A673 (cell line): Measurements from ENCODE around the gene MAP3K6. TPM values are rescaled to one million over a fixed set of nuclear protein-coding genes. Genes with fewer than 3 reads are reported as not detected.

Experiments
- BruUV-seq: library from RNA; stranded (reverse); fragments of 400-500 nt; replicated peaks from 2 replicates; lab custom pipeline; 2021; lab: Mats Ljungman, UMichigan
- CTCF ChIA-PET: fragments of 300-600 bp; sonication (Branson Sonifier 250); formaldehyde crosslinking; loops from one replicate; lab custom pipeline; 2022; ENCODE audit warnings: antibody characterized with exemption; lab: Charles Lee
- POLR2A ChIA-PET: fragments of 300-600 bp; sonication (Branson Sonifier 250); formaldehyde crosslinking; loops from one replicate; lab custom pipeline; 2022; ENCODE audit warnings: antibody characterized with exemption; ENCODE audit not compliant: low non-redundant PET; lab: Charles Lee
- DNase-seq: peaks from one replicate; pipeline ENCODE4 v3.0.0-alpha.2; 2015; ENCODE audit warnings: low spot score
- H3K27ac ChIP-seq: fragments of 200-600 bp; sonication (generic); 2 replicates; pipeline ENCODE4 v1.5.1; 2016; ENCODE audit warnings: mixed run types, low read depth, mild to moderate bottlenecking, mixed read lengths, antibody characterized with exemption, low read length; ENCODE audit not compliant: poor library complexity, severe bottlenecking
- H3K27me3 ChIP-seq: fragments of 200-600 bp; sonication (generic); replicated peaks from 2 replicates; pipeline ENCODE4 v1.6.1; 2017; ENCODE audit warnings: mixed run types, low read depth, mild to moderate bottlenecking, mixed read lengths, antibody characterized with exemption, low read length; ENCODE audit not compliant: insufficient read depth, poor library complexity
- H3K36me3 ChIP-seq: fragments of 200-600 bp; sonication (generic); 2 replicates; pipeline ENCODE4 v1.6.1; 2016; ENCODE audit warnings: mixed run types, mild to moderate bottlenecking, mixed read lengths, antibody characterized with exemption, low read length; ENCODE audit not compliant: insufficient read depth, poor library complexity, severe bottlenecking
- H3K4me1 ChIP-seq: fragments of 200-600 bp; sonication (generic); 2 replicates; pipeline ENCODE4 v1.6.1; 2017; ENCODE audit warnings: mixed run types, mild to moderate bottlenecking, mixed read lengths, antibody characterized with exemption, low read length; ENCODE audit not compliant: insufficient read depth, poor library complexity, severe bottlenecking
- H3K4me3 ChIP-seq: fragments of 200-600 bp; sonication (generic); 2 replicates; pipeline ENCODE4 v1.5.1; 2016; ENCODE audit warnings: low read depth, mixed run types, mild to moderate bottlenecking, mixed read lengths, low read length; ENCODE audit not compliant: poor library complexity, severe bottlenecking
- H3K9me3 ChIP-seq: fragments of 200-600 bp; sonication (generic); 2 replicates; pipeline ENCODE4 v1.6.1; 2016; ENCODE audit warnings: mixed run types, low read depth, mild to moderate bottlenecking, mixed read lengths, antibody characterized with exemption, low read length; ENCODE audit not compliant: poor library complexity, severe bottlenecking
- EZH2 ChIP-seq: fragments of 200-600 bp; sonication (generic); IDR thresholded peaks from 2 replicates; pipeline ENCODE4 v1.6.1; 2017; ENCODE audit warnings: borderline replicate concordance, low read depth, mild to moderate bottlenecking, mixed read lengths, antibody characterized with exemption, low read length; ENCODE audit not compliant: poor library complexity, severe bottlenecking
- intact Hi-C: fragments of 100-400 bp; cut with micrococcal nuclease; formaldehyde crosslinking; loops from one replicate; pipeline ENCODE4 v1.10.0; 2022; ENCODE audit not compliant: unreplicated experiment
- total RNA-seq: library from RNA; stranded (reverse); gene quantifications from 2 replicates; pipeline ENCODE4 v1.2.3, GENCODE V29; 2021
- TF ChIP-seq, protein P1 (sequence below): fragments of 300-800, 200-600 bp; sonication (generic); conservative IDR thresholded peaks from 2 replicates; pipeline ENCODE4 v1.5.1; 2017; ENCODE audit warnings: low read depth, mild to moderate bottlenecking, antibody characterized with exemption, low read length, moderate library complexity, mixed read lengths

MAP3K6 gene
- total RNA-seq, 1 experiment from 2014 or later: 2.4 TPM

DNA sequence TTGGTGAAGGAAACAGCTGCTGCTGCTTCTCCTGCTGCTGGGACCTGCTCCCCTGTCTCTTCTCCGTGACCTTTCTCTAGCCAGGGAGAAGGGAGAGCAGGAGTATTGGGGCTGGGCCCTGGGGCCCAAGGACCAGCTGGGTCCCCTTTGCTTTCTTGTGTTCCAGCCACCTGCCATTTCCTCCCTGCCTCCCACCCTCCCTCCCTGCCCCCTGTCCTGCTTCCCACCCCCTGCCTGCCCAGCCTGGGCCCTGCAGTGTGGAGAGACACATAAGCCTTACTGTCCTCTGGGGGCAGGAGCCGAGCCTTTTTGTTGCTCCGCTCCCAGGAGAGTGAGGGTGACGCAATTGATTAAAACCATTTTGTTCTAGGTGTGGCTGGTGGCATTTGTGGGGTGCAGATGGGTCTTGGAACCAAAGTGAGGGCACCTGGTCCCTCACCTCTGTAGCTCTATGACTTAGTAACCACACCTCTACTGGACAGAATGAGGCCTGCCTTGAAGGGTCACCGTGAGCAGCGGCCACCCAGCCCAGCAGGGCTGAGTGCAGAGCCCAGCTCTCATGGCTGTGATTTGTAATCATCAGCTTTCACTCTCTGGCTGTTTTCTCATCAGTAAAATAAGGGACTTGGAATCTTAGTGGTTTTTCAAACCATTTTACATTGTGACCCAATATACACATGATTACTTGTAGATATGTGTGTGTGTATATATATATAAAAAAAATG is 58.7 kb downstream of the MAP3K6 start:
- no peak for DNase-seq
- Histone ChIP-seq H3K36me3 (no peaks in the 10 kb centered on the region), H3K27ac (no peak overlapping the region), H3K9me3 (no peaks in the 10 kb centered on the region), H3K4me3 (no peak overlapping the region), H3K27me3 (no peaks in the 10 kb centered on the region), H3K4me1 (no peaks in the 10 kb centered on the region)
- TF ChIP-seq, protein P1, sequence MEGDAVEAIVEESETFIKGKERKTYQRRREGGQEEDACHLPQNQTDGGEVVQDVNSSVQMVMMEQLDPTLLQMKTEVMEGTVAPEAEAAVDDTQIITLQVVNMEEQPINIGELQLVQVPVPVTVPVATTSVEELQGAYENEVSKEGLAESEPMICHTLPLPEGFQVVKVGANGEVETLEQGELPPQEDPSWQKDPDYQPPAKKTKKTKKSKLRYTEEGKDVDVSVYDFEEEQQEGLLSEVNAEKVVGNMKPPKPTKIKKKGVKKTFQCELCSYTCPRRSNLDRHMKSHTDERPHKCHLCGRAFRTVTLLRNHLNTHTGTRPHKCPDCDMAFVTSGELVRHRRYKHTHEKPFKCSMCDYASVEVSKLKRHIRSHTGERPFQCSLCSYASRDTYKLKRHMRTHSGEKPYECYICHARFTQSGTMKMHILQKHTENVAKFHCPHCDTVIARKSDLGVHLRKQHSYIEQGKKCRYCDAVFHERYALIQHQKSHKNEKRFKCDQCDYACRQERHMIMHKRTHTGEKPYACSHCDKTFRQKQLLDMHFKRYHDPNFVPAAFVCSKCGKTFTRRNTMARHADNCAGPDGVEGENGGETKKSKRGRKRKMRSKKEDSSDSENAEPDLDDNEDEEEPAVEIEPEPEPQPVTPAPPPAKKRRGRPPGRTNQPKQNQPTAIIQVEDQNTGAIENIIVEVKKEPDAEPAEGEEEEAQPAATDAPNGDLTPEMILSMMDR: no peak
- TF ChIP-seq EZH2: no peak
- POLR2A ChIA-PET: interaction anchor here (0.6 kb wide), 1 partner anchor 66 kb away, joined by 16 read pairs; the partner anchor contains the start of gene FCN3
- CTCF ChIA-PET: interaction anchor here (0.8 kb wide), 1 partner anchor 12 kb away, joined by 3 read pairs; no protein-coding TSS in a partner anchor
- intact Hi-C loops: no loop called here
- no TSS peak for BruUV-seq

DNA sequence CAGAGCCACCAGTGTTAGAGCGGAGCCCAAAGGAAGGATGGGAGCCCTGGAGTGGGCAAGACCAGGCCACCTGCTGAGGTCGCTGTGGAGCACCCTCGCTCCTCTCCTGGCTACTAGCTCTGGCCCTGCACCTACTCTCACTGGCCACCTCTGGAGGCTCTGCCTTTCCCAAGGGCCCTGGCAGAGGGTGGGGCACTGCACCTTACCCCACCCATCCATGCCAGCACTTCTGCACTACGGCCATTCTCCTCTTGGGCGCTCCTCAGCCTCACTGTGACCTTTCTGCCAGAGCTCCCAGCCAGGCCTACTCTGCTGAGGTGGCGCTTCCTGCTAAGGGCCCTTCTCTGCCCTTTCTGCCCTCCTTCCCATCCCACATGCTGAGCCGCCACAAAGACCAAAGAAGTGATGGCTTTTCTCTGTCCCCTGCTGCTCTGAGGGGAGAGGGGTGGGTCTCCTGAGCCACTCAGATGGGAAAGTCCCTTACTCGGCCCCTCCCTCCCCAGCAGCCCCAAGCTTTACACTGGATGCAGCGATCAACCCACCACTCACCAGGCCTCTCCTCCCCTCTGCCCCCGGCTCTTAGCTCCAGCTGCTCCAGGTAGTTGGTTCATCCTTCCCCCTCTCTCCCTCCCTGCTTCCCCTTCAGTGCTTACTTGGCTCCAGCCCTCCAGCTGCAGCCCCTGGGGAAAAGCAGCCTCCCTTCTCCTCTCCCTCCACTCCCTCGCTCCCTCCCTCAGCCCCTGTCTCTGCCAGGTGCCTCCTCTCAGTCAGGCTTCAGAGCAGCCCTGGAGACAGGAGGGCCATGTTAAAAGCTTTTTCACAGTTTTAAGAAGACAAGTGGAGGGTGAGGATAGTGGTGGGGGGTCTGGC is 59.6 kb downstream of the MAP3K6 start:
- no peak for DNase-seq
- no peaks in the 10 kb centered on the region for H3K4me1 ChIP-seq
- intact Hi-C loops: no loop called here
- no peak overlapping the region for H3K4me3 ChIP-seq
- H3K9me3 ChIP-seq: no peaks in the 10 kb centered on the region
- H3K36me3 ChIP-seq: no peaks in the 10 kb centered on the region
- no TSS peak for BruUV-seq
- ChIA-PET CTCF (interaction anchor here (0.6 to 0.8 kb wide), 3 partner anchors 11 to 250 kb away, joined by 3 to 12 read pairs (median 3); no protein-coding TSS in a partner anchor), POLR2A (interaction anchor here (0.6 kb wide), 1 partner anchor 67 kb away, joined by 16 read pairs; the partner anchor contains the start of gene FCN3)
- TF ChIP-seq EZH2: no peak
- TF ChIP-seq, protein P1: no peak
- no peaks in the 10 kb centered on the region for H3K27me3 ChIP-seq
- H3K27ac ChIP-seq: no peak overlapping the region

DNA sequence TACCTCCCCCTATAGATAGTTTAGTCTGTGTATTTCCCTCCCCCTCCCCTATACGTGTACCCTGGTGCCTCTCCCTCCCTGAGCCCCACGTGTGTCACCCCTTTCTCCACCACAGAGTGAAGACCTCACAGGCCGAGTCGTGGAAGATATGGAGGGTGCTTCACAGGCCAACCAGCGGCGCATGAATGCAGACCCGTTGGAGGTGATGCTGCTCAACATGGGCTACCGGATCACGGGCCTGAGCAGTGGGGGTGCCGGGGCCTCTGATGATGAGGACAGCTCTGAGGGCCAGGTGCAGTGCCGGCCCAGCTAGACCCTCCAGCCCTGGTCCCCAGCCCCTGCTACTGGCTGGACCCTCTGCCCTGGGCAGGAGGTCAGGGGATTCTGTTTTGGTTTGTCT is 60.7 kb downstream of the MAP3K6 start:
- ChIA-PET CTCF (interaction anchor here (0.5 kb wide), 1 partner anchor 298 kb away, joined by 6 read pairs; the partner anchor contains the start of gene AHDC1), POLR2A (no interaction called here)
- no peak for DNase-seq
- Histone ChIP-seq H3K9me3 (no peaks in the 10 kb centered on the region), H3K36me3 (peaks cover 6% of the 10 kb centered on the region), H3K4me3 (no peak overlapping the region), H3K4me1 (no peaks in the 10 kb centered on the region), H3K27me3 (no peaks in the 10 kb centered on the region), H3K27ac (no peak overlapping the region)
- TF ChIP-seq, protein P1: no peak
- no peak for TF ChIP-seq EZH2
- no TSS peak for BruUV-seq
- intact Hi-C loops: no loop called here

Other genes with a start within 250 kb of the MAP3K6 start
- gene SLC9A1, start 211.8 kb downstream of the MAP3K6 start, total RNA-seq: 27.0 and 30.2 TPM in 2 replicates
- 20.9 and 25.8 TPM in 2 replicates for gene WDTC1, start 132.3 kb downstream of the MAP3K6 start, total RNA-seq
- 48.5 and 55.5 TPM in 2 replicates for gene TMEM222, start 44.8 kb downstream of the MAP3K6 start, total RNA-seq
- 2.1 and 3.6 TPM in 2 replicates for gene SYTL1, start 24.9 kb downstream of the MAP3K6 start, total RNA-seq
- not detected in 2 replicates for gene FCN3, start 7.9 kb upstream of the MAP3K6 start, total RNA-seq
- gene CD164L2, start 16.4 kb upstream of the MAP3K6 start, total RNA-seq: not detected in 2 replicates
- gene GPR3, start 25.7 kb upstream of the MAP3K6 start, total RNA-seq: 3.1 and 4.9 TPM in 2 replicates
- 131 and 133 TPM in 2 replicates for gene WASF2, start 123.2 kb upstream of the MAP3K6 start, total RNA-seq
- 33.2 and 34.2 TPM in 2 replicates for gene AHDC1, start 237.2 kb upstream of the MAP3K6 start, total RNA-seq